Measurements from ENCODE around the gene RTBDN. TPM values are rescaled to one million over a fixed set of nuclear protein-coding genes. Genes with fewer than 3 reads are reported as not detected.

Gene RTBDN
- total and polyA plus RNA-seq, 2 donors from 2014 or later = not detected

- no peak overlapping the region for H3K9ac ChIP-seq (ENCODE audit: low read length in 3 of 3)
- intact Hi-C loops (cut with DNase I) = no loop called here
- H3K4me1 ChIP-seq (ENCODE audit: control insufficient read depth in 2 of 3, insufficient read depth in 2 of 3, low read depth in 1 of 3, low read length in 3 of 3) = peaks cover 0 to 5% (median 0%) of the 10 kb centered on the region in 3 donors
- H3K4me3 ChIP-seq (ENCODE audit: low read length in 3 of 3) = no peak overlapping the region
- H3K9me3 ChIP-seq (ENCODE audit: control insufficient read depth in 2 of 3, insufficient read depth in 1 of 3, low read length in 3 of 3) = no peaks in the 10 kb centered on the region
- no peak for DNase-seq
- no peak for FAIRE-seq
- no peaks in the 10 kb centered on the region for H3K36me3 ChIP-seq (ENCODE audit: control insufficient read depth in 2 of 3, insufficient read depth in 3 of 3, low read length in 3 of 3)
- H3K27me3 ChIP-seq (ENCODE audit: control insufficient read depth, insufficient read depth, low read length) = peaks cover 45% of the 10 kb centered on the region
- no peak overlapping the region for H3K27ac ChIP-seq (ENCODE audit: low read depth in 2 of 2, low read length in 2 of 2)
- TF ChIP-seq CTCF (IDR thresholded peaks at IDR 0.05; ENCODE audit: borderline replicate concordance, extremely low read depth, insufficient read depth) = no peak
Measured at GRCh38 chr19:12837225-12837624, 2.8 kb upstream of the RTBDN start.

- Histone ChIP-seq H3K9me3 (ENCODE audit: control insufficient read depth in 2 of 3, insufficient read depth in 1 of 3, low read length in 3 of 3) (no peaks in the 10 kb centered on the region), H3K4me1 (ENCODE audit: control insufficient read depth in 2 of 3, insufficient read depth in 2 of 3, low read depth in 1 of 3, low read length in 3 of 3) (peaks cover 0 to 5% (median 0%) of the 10 kb centered on the region in 3 donors), H3K27ac (ENCODE audit: low read depth in 2 of 2, low read length in 2 of 2) (no peak overlapping the region), H3K4me3 (ENCODE audit: low read length in 3 of 3) (no peak overlapping the region), H3K9ac (ENCODE audit: low read length in 3 of 3) (no peak overlapping the region), H3K36me3 (ENCODE audit: control insufficient read depth in 2 of 3, insufficient read depth in 3 of 3, low read length in 3 of 3) (no peaks in the 10 kb centered on the region), H3K27me3 (ENCODE audit: control insufficient read depth, insufficient read depth, low read length) (peaks cover 45% of the 10 kb centered on the region)
- FAIRE-seq (no peak), DNase-seq (no peak)
- intact Hi-C loops (cut with DNase I) = no loop called here
- TF ChIP-seq CTCF (IDR thresholded peaks at IDR 0.05; ENCODE audit: borderline replicate concordance, extremely low read depth, insufficient read depth) = no peak
Measured at GRCh38 chr19:12836529-12836863, 2.1 kb upstream of the RTBDN start.

GRCh38 chr19:12834976-12835757 lies 788 bp upstream of the RTBDN start:
- FAIRE-seq = no peak
- intact Hi-C loops (cut with DNase I) = no loop called here
- H3K4me1 ChIP-seq (ENCODE audit: control insufficient read depth in 2 of 3, insufficient read depth in 2 of 3, low read depth in 1 of 3, low read length in 3 of 3) = peaks cover 0 to 5% (median 0%) of the 10 kb centered on the region in 3 donors
- no peak overlapping the region for H3K27ac ChIP-seq (ENCODE audit: low read depth in 2 of 2, low read length in 2 of 2)
- H3K27me3 ChIP-seq (ENCODE audit: control insufficient read depth, insufficient read depth, low read length) = peaks cover 45% of the 10 kb centered on the region
- no peaks in the 10 kb centered on the region for H3K36me3 ChIP-seq (ENCODE audit: control insufficient read depth in 2 of 3, insufficient read depth in 3 of 3, low read length in 3 of 3)
- H3K9ac ChIP-seq (ENCODE audit: low read length in 3 of 3) = no peak overlapping the region
- H3K9me3 ChIP-seq (ENCODE audit: control insufficient read depth in 2 of 3, insufficient read depth in 1 of 3, low read length in 3 of 3) = no peaks in the 10 kb centered on the region
- peak in 3 of 5 donors; percentile 17 to 65 (median 47) for DNase-seq
- TF ChIP-seq CTCF (IDR thresholded peaks at IDR 0.05; ENCODE audit: borderline replicate concordance, extremely low read depth, insufficient read depth) = no peak
- H3K4me3 ChIP-seq (ENCODE audit: low read length in 3 of 3) = no peak overlapping the region

All from kidney (tissue), 14 donors.